Stomach (tissue), 9 donors: ENCODE data around the gene MYBBP1A. TPM values are rescaled to one million over a fixed set of nuclear protein-coding genes. Genes with fewer than 3 reads are reported as not detected.

Experiments used
- DNase-seq, 2 donors: peaks; one replicate each; pipeline versions ENCODE4 v3.0.0 to v3.0.0-alpha.2; 2013 to 2019
- H3K27ac ChIP-seq, 5 donors: fragments of 200-600 bp in 4 of 5; sonication (generic) in 4 of 5; one replicate each; pipeline ENCODE4 v1.5.1; 2013 to 2019; ENCODE audit warnings: mild to moderate bottlenecking in 1 of 5, moderate library complexity in 1 of 5
- H3K27me3 ChIP-seq, 3 donors: fragments of 200-600 bp; sonication (generic); one replicate each; pipeline ENCODE4 v1.5.1; 2017 to 2019; ENCODE audit warnings: mixed run types in 1 of 3
- H3K36me3 ChIP-seq, 4 donors: fragments of 200-600 bp; sonication (generic); 1 replicate in 3 of 4; 2 replicates in 1 of 4; pipeline ENCODE4 v1.5.1; 2016 to 2019
- H3K4me1 ChIP-seq, 4 donors: fragments of 200-600 bp; sonication (generic); one replicate each; pipeline ENCODE4 v1.5.1; 2016 to 2019
- H3K4me3 ChIP-seq, 4 donors: fragments of 200-600 bp; sonication (generic) in 3 of 4; one replicate each; pipeline ENCODE4 v1.5.1; 2016 to 2019; ENCODE audit warnings: mild to moderate bottlenecking in 1 of 4
- H3K9me3 ChIP-seq, 4 donors: fragments of 200-600 bp; sonication (generic); one replicate each; pipeline ENCODE4 v1.5.1; 2016 to 2019
- EP300 ChIP-seq: sonication (generic); formaldehyde crosslinking; IDR thresholded peaks from one replicate; pipeline ENCODE4 v1.6.1; 2017; ENCODE audit warnings: antibody characterized with exemption
- POLR2A ChIP-seq, 4 donors: fragments of 450-650 bp; IDR thresholded peaks; one replicate each; pipeline ENCODE4 v1.6.1; 2016; ENCODE audit warnings: antibody characterized with exemption in 4 of 4, control low read depth in 2 of 4, mild to moderate bottlenecking in 1 of 4, moderate library complexity in 1 of 4
- POLR2AphosphoS5 ChIP-seq, 3 donors: sonication (generic); formaldehyde crosslinking; IDR thresholded peaks; one replicate each; pipeline ENCODE4 v1.6.1; 2016; ENCODE audit warnings: antibody characterized with exemption in 3 of 3
- WGBS, 5 donors: extraction: QIAGEN DNeasy Blood & Tissue Kit in 3 of 5; methylation state at CpG; one replicate each; pipeline versions ENCODE4 v1.1.5 to v1.1.7; 2013 to 2018; 5-methylcytosine and 5-hydroxymethylcytosine counted together
- intact Hi-C: fragments of 100-400 bp; cut with DNase I; formaldehyde crosslinking; loops from one replicate; pipeline ENCODE4 v1.15.1; 2023; ENCODE audit warnings: low total_unique reads
- polyA plus RNA-seq, 3 donors: library from polyadenylated mRNA; stranded (reverse); fragments of 200-250 nt; gene quantifications; one replicate each; pipeline ENCODE4 v1.2.3, GENCODE V29; 2013
- total RNA-seq, 5 donors: library from RNA; depleted of rRNA; stranded (reverse); fragments of >200 nt; gene quantifications; one replicate each; pipeline versions ENCODE4 v1.1.0 to v1.2.3, GENCODE V29; 2014 to 2016
- TF ChIP-seq, protein P1 (sequence below), 7 experiments: fragments of 450-650 bp in 4 of 7; fragments of 200-600 bp in 3 of 7; sonication (generic) in 3 of 7; IDR thresholded peaks; one replicate each; pipeline ENCODE4 v1.5.1; 2016 to 2019; ENCODE audit warnings: antibody characterized with exemption in 7 of 7, control low read depth in 2 of 7, mild to moderate bottlenecking in 1 of 7
- donor health status: healthy with polysubstance abuse.
- donor health status: Bipolar disorder and iron deficiency.
- donor health status: healthy.

Gene MYBBP1A
- total and polyA plus RNA-seq, 8 donors, result 14.1 to 237 (median 44.5) TPM

DNA sequence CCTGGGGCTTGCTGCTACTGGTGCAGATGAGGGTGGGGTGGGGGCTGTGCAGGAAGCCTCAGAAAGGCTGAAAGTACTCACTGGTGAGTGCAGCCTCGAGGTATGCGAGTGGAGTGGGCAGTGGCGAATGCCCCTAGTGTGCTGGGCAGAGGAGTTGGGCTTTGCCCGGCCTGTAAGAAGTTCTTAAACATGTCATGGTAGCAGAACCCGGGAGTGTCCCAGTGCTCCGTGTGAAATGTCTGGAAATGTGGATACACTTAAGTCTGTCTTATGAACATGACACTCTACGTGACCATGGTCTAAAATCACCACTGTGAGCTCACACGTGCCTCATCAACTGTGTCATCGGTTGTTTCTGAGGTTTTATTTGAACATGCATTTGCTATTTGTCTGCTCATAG is 30.9 kb upstream of the MYBBP1A start:
- 83 to 91% (median 90%) methylated on average over 9 of the region's 9 CpGs for WGBS, 5 donors
- intact Hi-C loops, result no loop called here
- Histone ChIP-seq H3K9me3 (no peaks in the 10 kb centered on the region), H3K4me1 (peaks cover 15 to 22% (median 20%) of the 10 kb centered on the region in 4 donors), H3K27me3 (peaks cover 15 to 53% (median 20%) of the 10 kb centered on the region in 3 donors), H3K36me3 (no peaks in the 10 kb centered on the region), H3K27ac (no peak overlapping the region), H3K4me3 (no peak overlapping the region)
- TF ChIP-seq POLR2AphosphoS5 (IDR thresholded peaks at IDR 0.05) (no peak), POLR2A (IDR thresholded peaks at IDR 0.05) (no peak), EP300 (no peak)
- TF ChIP-seq, protein P1, sequence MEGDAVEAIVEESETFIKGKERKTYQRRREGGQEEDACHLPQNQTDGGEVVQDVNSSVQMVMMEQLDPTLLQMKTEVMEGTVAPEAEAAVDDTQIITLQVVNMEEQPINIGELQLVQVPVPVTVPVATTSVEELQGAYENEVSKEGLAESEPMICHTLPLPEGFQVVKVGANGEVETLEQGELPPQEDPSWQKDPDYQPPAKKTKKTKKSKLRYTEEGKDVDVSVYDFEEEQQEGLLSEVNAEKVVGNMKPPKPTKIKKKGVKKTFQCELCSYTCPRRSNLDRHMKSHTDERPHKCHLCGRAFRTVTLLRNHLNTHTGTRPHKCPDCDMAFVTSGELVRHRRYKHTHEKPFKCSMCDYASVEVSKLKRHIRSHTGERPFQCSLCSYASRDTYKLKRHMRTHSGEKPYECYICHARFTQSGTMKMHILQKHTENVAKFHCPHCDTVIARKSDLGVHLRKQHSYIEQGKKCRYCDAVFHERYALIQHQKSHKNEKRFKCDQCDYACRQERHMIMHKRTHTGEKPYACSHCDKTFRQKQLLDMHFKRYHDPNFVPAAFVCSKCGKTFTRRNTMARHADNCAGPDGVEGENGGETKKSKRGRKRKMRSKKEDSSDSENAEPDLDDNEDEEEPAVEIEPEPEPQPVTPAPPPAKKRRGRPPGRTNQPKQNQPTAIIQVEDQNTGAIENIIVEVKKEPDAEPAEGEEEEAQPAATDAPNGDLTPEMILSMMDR (IDR thresholded peaks at IDR 0.05), result no peak
- no peak for DNase-seq

DNA sequence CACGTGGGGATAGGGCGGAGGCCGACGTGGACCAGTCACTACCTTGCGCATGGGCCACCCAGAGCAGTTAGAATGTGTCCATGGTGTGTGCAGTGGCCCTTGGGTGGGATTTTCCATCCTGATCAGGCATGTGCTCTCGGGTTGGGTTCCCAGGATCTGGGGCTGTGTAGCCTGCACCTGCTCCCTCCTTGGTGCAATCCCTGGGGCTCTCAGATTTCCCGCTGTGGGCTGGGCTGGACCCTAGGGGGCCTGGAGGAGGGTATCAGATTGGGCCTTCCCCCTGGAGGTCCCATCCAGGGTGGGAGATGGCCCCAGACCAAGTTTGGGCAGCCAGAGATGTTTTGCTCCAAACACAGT is 30.4 kb upstream of the MYBBP1A start:
- TF ChIP-seq, protein P1 (IDR thresholded peaks at IDR 0.05), result no peak
- TF ChIP-seq POLR2A (IDR thresholded peaks at IDR 0.05) (no peak), POLR2AphosphoS5 (IDR thresholded peaks at IDR 0.05) (no peak)
- H3K27me3 ChIP-seq, result peaks cover 15 to 55% (median 20%) of the 10 kb centered on the region in 3 donors
- no peaks in the 10 kb centered on the region for H3K36me3 ChIP-seq
- 57 to 81% (median 70%) methylated on average over 1 to 7 of the region's 7 CpGs for WGBS, 5 donors
- DNase-seq, result no peak
- intact Hi-C loops, result no loop called here
- no peak overlapping the region for H3K4me3 ChIP-seq
- peaks cover 15 to 22% (median 20%) of the 10 kb centered on the region in 4 donors for H3K4me1 ChIP-seq
- H3K27ac ChIP-seq, result no peak overlapping the region
- H3K9me3 ChIP-seq, result no peaks in the 10 kb centered on the region

- Histone ChIP-seq H3K36me3 (no peaks in the 10 kb centered on the region), H3K4me3 (peak overlapping the region; percentile 47 to 67 (median 53)), H3K27ac (peak overlapping the region in 1 of 5 donors; percentile 60), H3K27me3 (peaks cover 15 to 57% (median 20%) of the 10 kb centered on the region in 3 donors), H3K9me3 (no peaks in the 10 kb centered on the region), H3K4me1 (peaks cover 15 to 22% (median 20%) of the 10 kb centered on the region in 4 donors)
- no peak for TF ChIP-seq EP300
- TF ChIP-seq, protein P1 (IDR thresholded peaks at IDR 0.05), result no peak
- TF ChIP-seq POLR2A (IDR thresholded peaks at IDR 0.05), result no peak
- TF ChIP-seq POLR2AphosphoS5 (IDR thresholded peaks at IDR 0.05), result no peak
- DNase-seq, result no peak
- intact Hi-C loops, result no loop called here
- WGBS, 5 donors, result 11 to 26% (median 18%) methylated on average over 24 to 57 of the region's 57 CpGs
Observed at GRCh38 chr17:4584917-4585637, 29.9 kb upstream of the MYBBP1A start.

GRCh38 chr17:4584101-4584916 is 29.1 kb upstream of the MYBBP1A start, which contains the start of gene SMTNL2:
TSS of gene SMTNL2 (plus strand) at chr17:4584529. CDS start at chr17:4584606, 77 bp downstream.
- H3K27me3 ChIP-seq, result peaks cover 15 to 61% (median 20%) of the 10 kb centered on the region in 3 donors
- H3K4me1 ChIP-seq, result peaks cover 15 to 22% (median 20%) of the 10 kb centered on the region in 4 donors
- no peaks in the 10 kb centered on the region for H3K9me3 ChIP-seq
- peak in 1 of 2 donors; percentile 85 for DNase-seq
- H3K4me3 ChIP-seq, result peak within 1 kb of the TSS; percentile 47 to 67 (median 53)
- TF ChIP-seq POLR2A (IDR thresholded peaks at IDR 0.05) (no peak), EP300 (no peak), POLR2AphosphoS5 (IDR thresholded peaks at IDR 0.05) (no peak)
- TF ChIP-seq, protein P1 (IDR thresholded peaks at IDR 0.05), result no peak
- H3K27ac ChIP-seq, result peak within 1 kb of the TSS in 3 of 5 donors; percentile 11 to 60 (median 39)
- WGBS, 5 donors, result 0 to 1% (median 1%) methylated on average over 14 to 100 of the region's 100 CpGs
- intact Hi-C loops, result no loop called here
- H3K36me3 ChIP-seq, result no peaks in the 10 kb centered on the region
